HCT116 (cell line): ENCODE data around the gene RC3H1. TPM values are rescaled to one million over a fixed set of nuclear protein-coding genes. Genes with fewer than 3 reads are reported as not detected.

Experiments used
- ATAC-seq: fragments of 200-7000 bp; cut with Tn5 transposase; 2 replicates; pipeline ENCODE4 v1.9.1; 2020; ENCODE audit warnings: mild to moderate bottlenecking, moderate library complexity
- BruUV-seq: library from RNA; stranded (reverse); fragments of 400-500 nt; replicated peaks from 2 replicates; lab custom pipeline; 2021; lab: Mats Ljungman, UMichigan
- CTCF ChIA-PET: fragments of 300-600 bp; sonication (Branson Sonifier 250); formaldehyde crosslinking; loops from one replicate; lab custom pipeline; 2021; ENCODE audit warnings: antibody characterized with exemption; lab: Charles Lee
- POLR2A ChIA-PET: fragments of 300-600, 350-600 bp; sonication (Branson Sonifier 250); formaldehyde crosslinking; loops from one replicate; lab custom pipeline; 2021; ENCODE audit warnings: antibody characterized with exemption; lab: Charles Lee
- RAD21 ChIA-PET, 2 experiments: fragments of 300-600 bp; sonication (Branson Sonifier 250); formaldehyde crosslinking; loops; one replicate each; lab custom pipeline; 2023; ENCODE audit warnings: low total read pairs in 2 of 2; ENCODE audit not compliant: uncharacterized antibody in 2 of 2, unreplicated experiment in 2 of 2, low non-redundant PET in 1 of 2; lab: Charles Lee
- DNase-seq: peaks from one replicate; pipeline ENCODE4 v3.0.0-alpha.2; 2010; ENCODE audit warnings: low read depth, low spot score
- H2AFZ ChIP-seq: fragments of 200-600 bp; shearing (Covaris generic), sonication (generic); 2 replicates; pipeline ENCODE4 v1.6.1; 2017; ENCODE audit warnings: low read depth, mixed run types, mixed read lengths, antibody characterized with exemption, low read length; ENCODE audit not compliant: poor library complexity, severe bottlenecking
- H3K27ac ChIP-seq: 2 replicates; pipeline ENCODE4 v1.5.1; 2012; ENCODE audit warnings: low read depth, low read length
- H3K27me3 ChIP-seq: fragments of 200-600 bp; sonication (generic); 2 replicates; pipeline ENCODE4 v1.6.1; 2016; ENCODE audit warnings: mixed run types, low read length, mixed read lengths; ENCODE audit not compliant: insufficient read depth
- H3K36me3 ChIP-seq, 2 experiments: fragments of 200-500 bp in 1 of 2; fragments of 200-600 bp in 1 of 2; sonication (Bioruptor generic) in 1 of 2; sonication (generic) in 1 of 2; 2 replicates each; pipeline versions ENCODE4 v1.5.1 to v1.6.1; 2014 to 2016; ENCODE audit warnings: low read length in 2 of 2, inconsistent platforms in 1 of 2, mixed read lengths in 1 of 2, mixed run types in 1 of 2; ENCODE audit not compliant: insufficient read depth in 2 of 2, control insufficient read depth in 1 of 2
- H3K4me1 ChIP-seq, 2 experiments: fragments of 200-600 bp in 1 of 2; sonication (generic) in 1 of 2; 2 replicates each; pipeline versions ENCODE4 v1.5.1 to v1.6.1; 2012 to 2017; ENCODE audit warnings: low read length in 2 of 2, inconsistent platforms in 1 of 2, mild to moderate bottlenecking in 1 of 2, mixed read lengths in 1 of 2, mixed run types in 1 of 2, moderate library complexity in 1 of 2; ENCODE audit not compliant: insufficient read depth in 2 of 2, control insufficient read depth in 1 of 2
- H3K4me2 ChIP-seq: fragments of 200-600 bp; sonication (generic); 2 replicates; pipeline ENCODE4 v1.6.1; 2017; ENCODE audit warnings: mixed run types, low read length, mixed read lengths
- H3K4me3 ChIP-seq, 2 experiments: fragments of 200-600 bp in 1 of 2; sonication (generic) in 1 of 2; replicated peaks in 1 of 2; 2 replicates each; pipeline ENCODE4 v1.5.1; 2011 to 2016; ENCODE audit warnings: low read length in 2 of 2, control low read depth in 1 of 2, low read depth in 1 of 2, mild to moderate bottlenecking in 1 of 2, mixed read lengths in 1 of 2, mixed run types in 1 of 2
- H3K79me2 ChIP-seq: fragments of 200-600 bp; sonication (generic); 2 replicates; pipeline ENCODE4 v1.6.1; 2017; ENCODE audit warnings: mild to moderate bottlenecking, mixed run types, low read length, moderate library complexity, mixed read lengths; ENCODE audit not compliant: insufficient read depth
- H3K9ac ChIP-seq: fragments of 200-600 bp; sonication (generic); 2 replicates; pipeline ENCODE4 v1.6.1; 2016; ENCODE audit warnings: low read length, mixed read lengths
- H3K9me2 ChIP-seq: fragments of 200-600 bp; sonication (generic), shearing (Covaris generic); 2 replicates; pipeline ENCODE4 v1.6.1; 2017; ENCODE audit warnings: mixed run types, mild to moderate bottlenecking, moderate library complexity; ENCODE audit not compliant: insufficient read depth
- H3K9me3 ChIP-seq, 2 experiments: fragments of 200-500 bp in 1 of 2; fragments of 200-600 bp in 1 of 2; sonication (Bioruptor generic) in 1 of 2; sonication (generic) in 1 of 2; 2 replicates each; pipeline ENCODE4 v1.6.1; 2014 to 2017; ENCODE audit warnings: low read length in 2 of 2, mixed read lengths in 2 of 2, inconsistent platforms in 1 of 2, low read depth in 1 of 2, mild to moderate bottlenecking in 1 of 2, mixed run types in 1 of 2, moderate library complexity in 1 of 2; ENCODE audit not compliant: control insufficient read depth in 1 of 2, insufficient read depth in 1 of 2
- H4K20me1 ChIP-seq: fragments of 200-600 bp; sonication (generic), shearing (Covaris generic); 2 replicates; pipeline ENCODE4 v1.6.1; 2017; ENCODE audit warnings: mixed run types, mild to moderate bottlenecking, moderate library complexity; ENCODE audit not compliant: insufficient read depth
- ATF3 ChIP-seq: IDR thresholded peaks from 2 replicates; pipeline ENCODE4 v1.6.1; 2012
- CTCF ChIP-seq, 3 experiments: fragments of 200-600 bp in 1 of 3; sonication (generic) in 1 of 3; IDR thresholded peaks in 2 of 3; conservative IDR thresholded peaks in 1 of 3; 2 replicates each; pipeline ENCODE4 v1.5.1; 2012 to 2017; ENCODE audit warnings: low read depth in 2 of 3, low read length in 2 of 3, antibody characterized with exemption in 1 of 3, borderline replicate concordance in 1 of 3, control low read depth in 1 of 3, mild to moderate bottlenecking in 1 of 3, mixed read lengths in 1 of 3, mixed run types in 1 of 3, moderate library complexity in 1 of 3; ENCODE audit not compliant: insufficient read depth in 1 of 3
- EGR1 ChIP-seq: IDR thresholded peaks from 2 replicates; pipeline ENCODE4 v1.6.1; 2012; ENCODE audit warnings: low read depth
- EZH2 ChIP-seq: fragments of 200-600 bp; sonication (generic); IDR thresholded peaks from 2 replicates; pipeline ENCODE4 v1.6.1; 2017; ENCODE audit warnings: antibody characterized with exemption, mixed run types
- FOSL1 ChIP-seq: IDR thresholded peaks from 2 replicates; pipeline ENCODE4 v1.6.1; 2012; ENCODE audit warnings: low read depth
- TCF7L2 ChIP-seq: IDR thresholded peaks from 2 replicates; pipeline ENCODE4 v1.7.0; 2011; ENCODE audit warnings: borderline replicate concordance, inconsistent platforms; ENCODE audit not compliant: insufficient read depth, insufficient read length; ENCODE audit errors: extremely low read depth
- intact Hi-C: fragments of 100-400 bp; cut with micrococcal nuclease; formaldehyde crosslinking; loops from 2 replicates; pipeline ENCODE4 v1.10.0; 2022
- total RNA-seq: library from RNA; stranded (reverse); gene quantifications from one replicate; pipeline ENCODE4 v1.2.1, GENCODE V29; 2021; ENCODE audit not compliant: unreplicated experiment

The RC3H1 gene
- total RNA-seq, 1 experiment from 2014 or later, result 23.6 TPM

GRCh38 chr1:173917149-173917548 lies 105.0 kb downstream of the RC3H1 start, which contains the start of gene SERPINC1 (continued):
- no peak for TF ChIP-seq CTCF (IDR thresholded peaks at IDR 0.05 in 2 of 3, conservative IDR thresholded peaks at IDR 0.05 in 1 of 3; ENCODE audit: borderline replicate concordance in 1 of 3, insufficient read depth in 1 of 3, low read depth in 2 of 3, low read length in 2 of 3)
- no peak for TF ChIP-seq ATF3
- no peak for TF ChIP-seq EGR1
- TF ChIP-seq TCF7L2, result no peak
- TF ChIP-seq FOSL1, result no peak

- ChIA-PET POLR2A (no interaction called here), CTCF (no interaction called here)
These were observed 105.5 kb downstream of the RC3H1 start for GRCh38 chr1:173916667-173917066.

More at GRCh38 chr1:173916667-173917066, 105.5 kb downstream of the RC3H1 start:
- Histone ChIP-seq H3K9ac (no peak overlapping the region), H3K4me2 (no peak overlapping the region), H4K20me1 (no peaks in the 10 kb centered on the region), H2AFZ (no peak overlapping the region), H3K27me3 (no peaks in the 10 kb centered on the region), H3K4me3 (no peak overlapping the region), H3K36me3 (no peaks in the 10 kb centered on the region), H3K27ac (no peak overlapping the region), H3K9me3 (no peaks in the 10 kb centered on the region), H3K79me2 (no peaks in the 10 kb centered on the region), H3K4me1 (no peaks in the 10 kb centered on the region), H3K9me2 (no peaks in the 10 kb centered on the region)
- intact Hi-C loops, result no loop called here
- BruUV-seq, result no TSS peak
- no peak for DNase-seq
- RAD21 ChIA-PET, result no interaction called here
- ATAC-seq, result no peak
- no peak for TF ChIP-seq EZH2
